ENCODE results near the gene METTL15.
A peak's percentile ranks its signal among the peaks of the same experiment; 100 is the strongest.
"Not testable (repeated sequence)": the region's sequence is repeated elsewhere in the genome, so short reads cannot be mapped to it uniquely, and the experiment has no call there.

METTL15 gene

GRCh38 chr11:28110108-28110820, 2.1 kb downstream of the METTL15 start:
- peak; percentile 13 to 47 for DNase-seq (ENCODE audit: low read depth in 1 of 2, low spot score in 1 of 2)

GRCh38 chr11:28110821-28111200, 2.6 kb downstream of the METTL15 start:
- DNase-seq (ENCODE audit: low read depth in 1 of 2, low spot score in 1 of 2), result no peak

GRCh38 chr11:28114116-28114515, 5.9 kb downstream of the METTL15 start:
- DNase-seq (ENCODE audit: low read depth in 1 of 2, low spot score in 1 of 2), result no peak

- no peak for DNase-seq (ENCODE audit: low read depth in 1 of 2, low spot score in 1 of 2)
Observed at GRCh38 chr11:28114731-28115130, 6.5 kb downstream of the METTL15 start.

- DNase-seq (ENCODE audit: low read depth in 1 of 2, low spot score in 1 of 2), result no peak
Observed at GRCh38 chr11:28117712-28118111, 9.5 kb downstream of the METTL15 start.

GRCh38 chr11:28123151-28123581, 15.0 kb downstream of the METTL15 start:
- DNase-seq (ENCODE audit: low read depth in 1 of 2, low spot score in 1 of 2), result no peak

GRCh38 chr11:28132548-28132947, 24.4 kb downstream of the METTL15 start:
- DNase-seq (ENCODE audit: low read depth in 1 of 2, low spot score in 1 of 2), result no peak

- no peak for DNase-seq (ENCODE audit: low read depth in 1 of 2, low spot score in 1 of 2)
Observed at GRCh38 chr11:28133146-28133545, 25.0 kb downstream of the METTL15 start.

- not testable (repeated sequence) for DNase-seq (ENCODE audit: low read depth in 1 of 2, low spot score in 1 of 2)
Observed at GRCh38 chr11:28136157-28136556, 28.0 kb downstream of the METTL15 start.

GRCh38 chr11:28137366-28137765, 29.2 kb downstream of the METTL15 start:
- no peak for DNase-seq (ENCODE audit: low read depth in 1 of 2, low spot score in 1 of 2)

GRCh38 chr11:28137832-28138231, 29.6 kb downstream of the METTL15 start:
- no peak for DNase-seq (ENCODE audit: low read depth in 1 of 2, low spot score in 1 of 2)

GRCh38 chr11:28139841-28140415, 31.7 kb downstream of the METTL15 start:
- no peak for DNase-seq (ENCODE audit: low read depth in 1 of 2, low spot score in 1 of 2)

- DNase-seq (ENCODE audit: low read depth in 1 of 2, low spot score in 1 of 2), result no peak
Observed at GRCh38 chr11:28140689-28141455, 32.7 kb downstream of the METTL15 start.

GRCh38 chr11:28142724-28143123, 34.5 kb downstream of the METTL15 start:
- no peak for DNase-seq (ENCODE audit: low read depth in 1 of 2, low spot score in 1 of 2)

- no peak for DNase-seq (ENCODE audit: low read depth in 1 of 2, low spot score in 1 of 2)
Observed at GRCh38 chr11:28144808-28145207, 36.6 kb downstream of the METTL15 start.

GRCh38 chr11:28146123-28146751, 38.0 kb downstream of the METTL15 start:
- DNase-seq (ENCODE audit: low read depth in 1 of 2, low spot score in 1 of 2), result no peak

GRCh38 chr11:28152743-28153142, 44.6 kb downstream of the METTL15 start:
- no peak for DNase-seq (ENCODE audit: low read depth in 1 of 2, low spot score in 1 of 2)

- no peak for DNase-seq (ENCODE audit: low read depth in 1 of 2, low spot score in 1 of 2)
Observed at GRCh38 chr11:28153586-28153985, 45.4 kb downstream of the METTL15 start.

- DNase-seq (ENCODE audit: low read depth in 1 of 2, low spot score in 1 of 2), result no peak
Observed at GRCh38 chr11:28168718-28169117, 60.5 kb downstream of the METTL15 start.

GRCh38 chr11:28169816-28170215, 61.6 kb downstream of the METTL15 start:
- DNase-seq (ENCODE audit: low read depth in 1 of 2, low spot score in 1 of 2), result no peak

GRCh38 chr11:28170759-28171158, 62.6 kb downstream of the METTL15 start:
- DNase-seq (ENCODE audit: low read depth in 1 of 2, low spot score in 1 of 2), result no peak

GRCh38 chr11:28176351-28176750, 68.2 kb downstream of the METTL15 start:
- no peak for DNase-seq (ENCODE audit: low read depth in 1 of 2, low spot score in 1 of 2)
